ENCODE measurements around the gene RELL1.

The RELL1 gene

GRCh38 chr4:37726666-37727065, 40.5 kb upstream of the RELL1 start:
- H3K18ac ChIP-seq (ENCODE audit: low read length) = no peak overlapping the region
- H2BK12ac ChIP-seq (ENCODE audit: low read length) = no peak overlapping the region
- H3K79me2 ChIP-seq (ENCODE audit: control insufficient read depth, insufficient read depth, low read length, poor library complexity) = no peaks in the 10 kb centered on the region
- H4K91ac ChIP-seq (ENCODE audit: low read depth, low read length) = no peak overlapping the region
- H3K9ac ChIP-seq (ENCODE audit: low read length) = no peak overlapping the region
- no peaks in the 10 kb centered on the region for H3K36me3 ChIP-seq (ENCODE audit: control insufficient read depth in 1 of 2, insufficient read depth in 2 of 2, low read length in 2 of 2)
- no peak overlapping the region for H2AK5ac ChIP-seq (ENCODE audit: low read length)
- no peak overlapping the region for H2AFZ ChIP-seq (ENCODE audit: insufficient read depth, low read length, poor library complexity)
- H2BK5ac ChIP-seq (ENCODE audit: low read depth, low read length, poor library complexity) = no peak overlapping the region
- DNase-seq = no peak
- no peaks in the 10 kb centered on the region for H3K27me3 ChIP-seq (ENCODE audit: insufficient read depth, low read length)
- H3K79me1 ChIP-seq (ENCODE audit: low read length) = peaks cover 6% of the 10 kb centered on the region
- no peak overlapping the region for H3K4me3 ChIP-seq (ENCODE audit: low read depth, low read length)
- no peak overlapping the region for H3K14ac ChIP-seq (ENCODE audit: low read length)
- H3K23ac ChIP-seq (ENCODE audit: low read length) = peak overlapping the region; percentile 83
- WGBS (ENCODE audit: extremely low coverage, insufficient coverage, insufficient read length) = no CpG with 5 or more reads among the region's 4 CpGs
- peaks cover 3 to 10% of the 10 kb centered on the region in 2 experiments for H3K4me1 ChIP-seq (ENCODE audit: control insufficient read depth in 1 of 2, insufficient read depth in 2 of 2, low read length in 2 of 2)
- H3K9me3 ChIP-seq (ENCODE audit: insufficient read depth, low read depth, low read length) = no peaks in the 10 kb centered on the region
- no peak overlapping the region for H3K27ac ChIP-seq (ENCODE audit: low read depth, low read length)
- H3K4me2 ChIP-seq (ENCODE audit: low read length) = no peak overlapping the region
- no peak overlapping the region for H3K4ac ChIP-seq (ENCODE audit: low read depth, low read length)
- no peak overlapping the region for H4K8ac ChIP-seq (ENCODE audit: low read depth, low read length)
- no peak overlapping the region for H2BK120ac ChIP-seq (ENCODE audit: insufficient read depth, low read length, poor library complexity)
- H4K12ac ChIP-seq (ENCODE audit: low read depth, low read length) = no peak overlapping the region

DNA sequence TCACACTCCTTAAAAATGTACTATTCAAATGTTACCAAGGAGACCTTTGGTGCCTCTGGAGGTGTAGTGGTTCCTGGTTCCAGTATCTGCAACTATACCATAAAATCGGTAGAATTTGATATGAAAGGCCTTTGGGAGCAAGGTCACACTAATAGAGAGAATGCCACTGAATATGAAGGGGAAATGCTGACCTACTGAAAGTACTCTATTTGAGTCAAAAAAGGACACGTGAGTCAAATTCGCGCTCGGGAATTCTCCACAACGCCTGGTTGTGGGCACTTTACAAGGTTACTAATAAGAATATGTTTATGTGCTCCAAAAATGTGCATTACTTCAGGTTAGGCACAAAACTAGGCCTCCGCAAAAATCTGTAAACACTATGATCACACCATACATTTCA, 39.5 kb upstream of the RELL1 start:
- peaks cover 5 to 12% of the 10 kb centered on the region in 2 experiments for H3K4me1 ChIP-seq (ENCODE audit: control insufficient read depth in 1 of 2, insufficient read depth in 2 of 2, low read length in 2 of 2)
- no peak overlapping the region for H3K14ac ChIP-seq (ENCODE audit: low read length)
- no peak overlapping the region for H3K4ac ChIP-seq (ENCODE audit: low read depth, low read length)
- H4K8ac ChIP-seq (ENCODE audit: low read depth, low read length) = no peak overlapping the region
- H3K27me3 ChIP-seq (ENCODE audit: insufficient read depth, low read length) = no peaks in the 10 kb centered on the region
- no peak overlapping the region for H2BK12ac ChIP-seq (ENCODE audit: low read length)
- H3K4me3 ChIP-seq (ENCODE audit: low read depth, low read length) = no peak overlapping the region
- no peak overlapping the region for H3K4me2 ChIP-seq (ENCODE audit: low read length)
- H3K18ac ChIP-seq (ENCODE audit: low read length) = no peak overlapping the region
- H3K36me3 ChIP-seq (ENCODE audit: control insufficient read depth in 1 of 2, insufficient read depth in 2 of 2, low read length in 2 of 2) = no peaks in the 10 kb centered on the region
- H2AK5ac ChIP-seq (ENCODE audit: low read length) = no peak overlapping the region
- WGBS (ENCODE audit: extremely low coverage, insufficient coverage, insufficient read length) = no CpG with 5 or more reads among the region's 7 CpGs
- H4K12ac ChIP-seq (ENCODE audit: low read depth, low read length) = no peak overlapping the region
- H3K27ac ChIP-seq (ENCODE audit: low read depth, low read length) = no peak overlapping the region
- peaks cover 6% of the 10 kb centered on the region for H3K79me1 ChIP-seq (ENCODE audit: low read length)
- H2AFZ ChIP-seq (ENCODE audit: insufficient read depth, low read length, poor library complexity) = no peak overlapping the region
- no peak overlapping the region for H3K9ac ChIP-seq (ENCODE audit: low read length)
- H2BK120ac ChIP-seq (ENCODE audit: insufficient read depth, low read length, poor library complexity) = no peak overlapping the region
- DNase-seq = no peak
- no peak overlapping the region for H3K23ac ChIP-seq (ENCODE audit: low read length)
- no peaks in the 10 kb centered on the region for H3K9me3 ChIP-seq (ENCODE audit: insufficient read depth, low read depth, low read length)
- H4K91ac ChIP-seq (ENCODE audit: low read depth, low read length) = no peak overlapping the region
- H2BK5ac ChIP-seq (ENCODE audit: low read depth, low read length, poor library complexity) = no peak overlapping the region
- no peaks in the 10 kb centered on the region for H3K79me2 ChIP-seq (ENCODE audit: control insufficient read depth, insufficient read depth, low read length, poor library complexity)

GRCh38 chr4:37723067-37723466, 36.9 kb upstream of the RELL1 start:
- Histone ChIP-seq H2BK12ac (ENCODE audit: low read length) (no peak overlapping the region), H4K8ac (ENCODE audit: low read depth, low read length) (no peak overlapping the region)
- no CpG with 5 or more reads among the region's 1 CpG for WGBS (ENCODE audit: extremely low coverage, insufficient coverage, insufficient read length)

DNA sequence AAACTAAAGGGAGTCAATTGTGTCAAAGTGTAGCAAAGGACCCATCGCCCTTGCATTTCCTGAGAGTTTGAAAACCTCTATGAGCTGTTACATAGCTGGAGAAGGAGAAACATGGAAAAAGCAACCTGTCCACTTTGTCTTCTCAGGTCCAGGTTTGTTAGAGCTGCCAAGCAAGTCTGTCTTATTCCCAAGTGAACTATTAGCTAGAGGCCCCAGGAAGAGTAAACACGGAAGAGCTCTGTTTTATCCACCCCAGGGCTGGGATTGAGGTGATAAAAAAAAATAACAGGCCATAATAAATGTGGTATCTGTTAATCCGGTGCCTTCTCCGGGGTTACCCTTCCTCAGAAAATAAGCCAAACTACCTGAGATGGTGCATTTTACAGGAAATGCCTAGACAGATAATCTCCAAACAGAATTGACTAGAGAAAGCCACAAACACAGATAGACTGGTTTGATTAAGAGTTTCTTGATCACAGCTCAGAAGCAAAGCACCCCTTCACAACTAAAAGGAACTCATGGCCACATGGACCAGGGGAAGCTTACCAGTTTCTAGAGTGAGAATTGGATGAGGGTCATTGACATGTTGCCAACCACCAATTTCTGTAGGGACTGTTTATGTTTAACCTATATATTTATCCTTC, 35.9 kb upstream of the RELL1 start:
- H3K4me2 ChIP-seq (ENCODE audit: low read length) = no peak overlapping the region
- H3K4me1 ChIP-seq (ENCODE audit: control insufficient read depth in 1 of 2, insufficient read depth in 2 of 2, low read length in 2 of 2) = peaks cover 2% of the 10 kb centered on the region in 2 experiments
- H3K18ac ChIP-seq (ENCODE audit: low read length) = no peak overlapping the region
- no peak overlapping the region for H2AFZ ChIP-seq (ENCODE audit: insufficient read depth, low read length, poor library complexity)
- no peak overlapping the region for H3K23ac ChIP-seq (ENCODE audit: low read length)
- H3K14ac ChIP-seq (ENCODE audit: low read length) = no peak overlapping the region
- no peaks in the 10 kb centered on the region for H3K36me3 ChIP-seq (ENCODE audit: control insufficient read depth in 1 of 2, insufficient read depth in 2 of 2, low read length in 2 of 2)
- H3K4me3 ChIP-seq (ENCODE audit: low read depth, low read length) = no peak overlapping the region
- no peak overlapping the region for H4K8ac ChIP-seq (ENCODE audit: low read depth, low read length)
- H3K9me3 ChIP-seq (ENCODE audit: insufficient read depth, low read depth, low read length) = no peaks in the 10 kb centered on the region
- no peak overlapping the region for H3K9ac ChIP-seq (ENCODE audit: low read length)
- H3K27ac ChIP-seq (ENCODE audit: low read depth, low read length) = peak overlapping the region; percentile 48
- no peak overlapping the region for H2BK5ac ChIP-seq (ENCODE audit: low read depth, low read length, poor library complexity)
- no peak overlapping the region for H2AK5ac ChIP-seq (ENCODE audit: low read length)
- no peak overlapping the region for H2BK120ac ChIP-seq (ENCODE audit: insufficient read depth, low read length, poor library complexity)
- H2BK12ac ChIP-seq (ENCODE audit: low read length) = no peak overlapping the region
- H3K79me2 ChIP-seq (ENCODE audit: control insufficient read depth, insufficient read depth, low read length, poor library complexity) = no peaks in the 10 kb centered on the region
- no peaks in the 10 kb centered on the region for H3K79me1 ChIP-seq (ENCODE audit: low read length)
- WGBS (ENCODE audit: extremely low coverage, insufficient coverage, insufficient read length) = no CpG with 5 or more reads among the region's 4 CpGs
- no peak overlapping the region for H4K12ac ChIP-seq (ENCODE audit: low read depth, low read length)
- H3K4ac ChIP-seq (ENCODE audit: low read depth, low read length) = no peak overlapping the region
- no peak overlapping the region for H4K91ac ChIP-seq (ENCODE audit: low read depth, low read length)
- peak in 1 of 2 donors; percentile 27 for DNase-seq
- H3K27me3 ChIP-seq (ENCODE audit: insufficient read depth, low read length) = no peaks in the 10 kb centered on the region

More at GRCh38 chr4:37723067-37723466, 36.9 kb upstream of the RELL1 start:
- no peak overlapping the region for H2BK5ac ChIP-seq (ENCODE audit: low read depth, low read length, poor library complexity)
- H3K79me1 ChIP-seq (ENCODE audit: low read length) = peaks cover 2% of the 10 kb centered on the region
- H3K36me3 ChIP-seq (ENCODE audit: control insufficient read depth in 1 of 2, insufficient read depth in 2 of 2, low read length in 2 of 2) = no peaks in the 10 kb centered on the region
- no peak overlapping the region for H2BK120ac ChIP-seq (ENCODE audit: insufficient read depth, low read length, poor library complexity)
- H3K9ac ChIP-seq (ENCODE audit: low read length) = no peak overlapping the region
- H3K27ac ChIP-seq (ENCODE audit: low read depth, low read length) = no peak overlapping the region
- H3K9me3 ChIP-seq (ENCODE audit: insufficient read depth, low read depth, low read length) = no peaks in the 10 kb centered on the region
- H3K4me3 ChIP-seq (ENCODE audit: low read depth, low read length) = no peak overlapping the region
- H3K18ac ChIP-seq (ENCODE audit: low read length) = no peak overlapping the region
- H3K14ac ChIP-seq (ENCODE audit: low read length) = no peak overlapping the region
- H3K4ac ChIP-seq (ENCODE audit: low read depth, low read length) = no peak overlapping the region
- no peak overlapping the region for H3K23ac ChIP-seq (ENCODE audit: low read length)
- DNase-seq = peak; percentile 28 to 80
- no peaks in the 10 kb centered on the region for H3K79me2 ChIP-seq (ENCODE audit: control insufficient read depth, insufficient read depth, low read length, poor library complexity)
- H2AK5ac ChIP-seq (ENCODE audit: low read length) = no peak overlapping the region
- no peak overlapping the region for H4K91ac ChIP-seq (ENCODE audit: low read depth, low read length)
- no peak overlapping the region for H4K12ac ChIP-seq (ENCODE audit: low read depth, low read length)
- H3K27me3 ChIP-seq (ENCODE audit: insufficient read depth, low read length) = no peaks in the 10 kb centered on the region
- H3K4me2 ChIP-seq (ENCODE audit: low read length) = no peak overlapping the region
- H2AFZ ChIP-seq (ENCODE audit: insufficient read depth, low read length, poor library complexity) = no peak overlapping the region
- peaks cover 2% of the 10 kb centered on the region in 2 experiments for H3K4me1 ChIP-seq (ENCODE audit: control insufficient read depth in 1 of 2, insufficient read depth in 2 of 2, low read length in 2 of 2)

Data from trophoblast cell (in vitro differentiated cells and primary cell).